CD4-positive, alpha-beta memory T cell (primary cell): ENCODE results near the gene KLHL3. TPM values are rescaled to one million over a fixed set of nuclear protein-coding genes. Genes with fewer than 3 reads are reported as not detected.

Experiments used
- CTCF ChIA-PET: fragments of 350-600 bp; sonication (Branson Sonifier 250); formaldehyde crosslinking; loops from one replicate; lab custom pipeline; 2021; ENCODE audit warnings: inconsistent platforms; ENCODE audit not compliant: partially characterized antibody; lab: Charles Lee
- POLR2A ChIA-PET: fragments of 350-600 bp; sonication (Branson Sonifier 250); formaldehyde crosslinking; loops from one replicate; lab custom pipeline; 2021; ENCODE audit not compliant: partially characterized antibody; lab: Charles Lee
- DNase-seq, 5 donors: peaks; one replicate each; pipeline versions ENCODE4 v3.0.0 to v3.0.0-alpha.2; 2020 to 2022; ENCODE audit warnings: mixed read lengths in 1 of 5
- H3K27ac ChIP-seq: one replicate; pipeline ENCODE4 v1.7.0; 2013; ENCODE audit warnings: low read depth, low read length
- H3K27me3 ChIP-seq: 2 replicates; pipeline ENCODE4 v1.7.0; 2013; ENCODE audit warnings: mild to moderate bottlenecking, low read length, moderate library complexity; ENCODE audit not compliant: insufficient read depth
- H3K36me3 ChIP-seq: 2 replicates; pipeline ENCODE4 v1.7.0; 2013; ENCODE audit warnings: mild to moderate bottlenecking, low read length, moderate library complexity; ENCODE audit not compliant: insufficient read depth
- H3K4me1 ChIP-seq: 2 replicates; pipeline ENCODE4 v1.7.0; 2013; ENCODE audit warnings: mild to moderate bottlenecking, low read length, moderate library complexity; ENCODE audit not compliant: insufficient read depth
- H3K4me3 ChIP-seq, 2 donors: one replicate each; pipeline ENCODE4 v1.7.0; 2013; ENCODE audit warnings: low read length in 2 of 2, mild to moderate bottlenecking in 1 of 2
- H3K9me3 ChIP-seq, 2 donors: one replicate each; pipeline ENCODE4 v1.7.0; 2013; ENCODE audit warnings: low read length in 2 of 2, control low read depth in 1 of 2; ENCODE audit not compliant: control insufficient read depth in 1 of 2
- H3K27ac Mint-ChIP-seq, 7 donors: one replicate each; pipeline ENCODE4 v1.8.0; 2020 to 2021; ENCODE audit warnings: mixed read lengths in 7 of 7, mild to moderate bottlenecking in 6 of 7, inconsistent platforms in 3 of 7, moderate library complexity in 3 of 7
- H3K27me3 Mint-ChIP-seq, 2 donors: one replicate each; pipeline ENCODE4 v1.8.0; 2020 to 2021; ENCODE audit warnings: mixed read lengths in 2 of 2
- H3K36me3 Mint-ChIP-seq, 2 donors: one replicate each; pipeline ENCODE4 v1.8.0; 2020 to 2021; ENCODE audit warnings: mixed read lengths in 2 of 2, inconsistent platforms in 1 of 2, mild to moderate bottlenecking in 1 of 2
- H3K4me1 Mint-ChIP-seq, 4 donors: one replicate each; pipeline ENCODE4 v1.8.0; 2020 to 2021; ENCODE audit warnings: mixed read lengths in 4 of 4, mild to moderate bottlenecking in 1 of 4
- H3K4me3 Mint-ChIP-seq, 8 donors: one replicate each; pipeline ENCODE4 v1.8.0; 2020 to 2021; ENCODE audit warnings: mixed read lengths in 8 of 8, mild to moderate bottlenecking in 7 of 8, moderate library complexity in 6 of 8, inconsistent platforms in 3 of 8
- H3K9me3 Mint-ChIP-seq, 8 donors: one replicate each; pipeline ENCODE4 v1.8.0; 2020 to 2021; ENCODE audit warnings: mixed read lengths in 8 of 8, mild to moderate bottlenecking in 5 of 8, inconsistent platforms in 3 of 8, moderate library complexity in 1 of 8
- intact Hi-C: fragments of 100-400 bp; cut with micrococcal nuclease; formaldehyde crosslinking; loops from one replicate; pipeline ENCODE4 v1.15.1; 2023
- polyA plus RNA-seq, 2 donors: library from polyadenylated mRNA; unstranded; fragments of 300-500 nt; fragmentation: Illumina TruSeq; gene quantifications; one replicate each; pipeline ENCODE4 v1.2.3, GENCODE V29; 2021
- total RNA-seq, 2 experiments: library from RNA; stranded (reverse); gene quantifications; one replicate each; pipeline ENCODE4 v1.2.3, GENCODE V29; 2021

Gene KLHL3
- total and polyA plus RNA-seq, 4 experiments from 2014 or later = 2.2 to 25.9 (median 12.5) TPM

GRCh38 chr5:137666901-137667300 lies 69.0 kb downstream of the KLHL3 start:
- H3K4me3 ChIP-seq = no peak overlapping the region
- Mint-ChIP-seq H3K9me3 (peaks cover 0 to 4% (median 0%) of the 10 kb centered on the region in 8 donors), H3K36me3 (peaks cover 5 to 16% of the 10 kb centered on the region in 2 donors), H3K27me3 (no peaks in the 10 kb centered on the region), H3K4me3 (peak overlapping the region in 1 of 8 donors; percentile 7), H3K4me1 (peaks cover 11 to 20% (median 13%) of the 10 kb centered on the region in 4 donors), H3K27ac (peak overlapping the region; percentile 5 to 85 (median 53))
- DNase-seq = no peak
- H3K27ac ChIP-seq = no peak overlapping the region
- intact Hi-C loops = no loop called here
- no peaks in the 10 kb centered on the region for H3K27me3 ChIP-seq
- no peaks in the 10 kb centered on the region for H3K36me3 ChIP-seq
- H3K9me3 ChIP-seq = no peaks in the 10 kb centered on the region
- H3K4me1 ChIP-seq = peaks cover 13% of the 10 kb centered on the region
- ChIA-PET POLR2A (interaction anchor here (1.0 to 2.8 kb wide), 7 partner anchors 24 to 87 kb away, joined by 3 to 38 read pairs (median 9); partner anchors contain the start of genes HNRNPA0 and KLHL3), CTCF (interaction anchor here (1.1 to 7.9 kb wide), 11 partner anchors 8 to 112 kb away, joined by 3 to 82 read pairs (median 5); partner anchors contain the start of genes HNRNPA0 and KLHL3)

GRCh38 chr5:137666461-137666850 lies 69.4 kb downstream of the KLHL3 start:
- peaks cover 4 to 15% of the 10 kb centered on the region in 2 donors for H3K36me3 Mint-ChIP-seq
- intact Hi-C loops = no loop called here
- H3K4me1 Mint-ChIP-seq = peaks cover 11 to 20% (median 13%) of the 10 kb centered on the region in 4 donors
- ChIA-PET CTCF (interaction anchor here (0.8 to 7.9 kb wide), 12 partner anchors 25 to 112 kb away, joined by 3 to 82 read pairs (median 5); partner anchors contain the start of genes HNRNPA0 and KLHL3), POLR2A (interaction anchor here (1.0 to 2.8 kb wide), 8 partner anchors 10 to 87 kb away, joined by 3 to 38 read pairs (median 6); partner anchors contain the start of genes HNRNPA0 and KLHL3)
- H3K4me3 ChIP-seq = no peak overlapping the region
- peaks cover 13% of the 10 kb centered on the region for H3K4me1 ChIP-seq
- H3K9me3 ChIP-seq = no peaks in the 10 kb centered on the region
- H3K36me3 ChIP-seq = no peaks in the 10 kb centered on the region
- H3K27ac Mint-ChIP-seq = peak overlapping the region in 6 of 7 donors; percentile 5 to 84 (median 59)
- DNase-seq = no peak
- peaks cover 0 to 4% (median 0%) of the 10 kb centered on the region in 8 donors for H3K9me3 Mint-ChIP-seq
- no peaks in the 10 kb centered on the region for H3K27me3 Mint-ChIP-seq
- no peaks in the 10 kb centered on the region for H3K27me3 ChIP-seq
- peak overlapping the region in 1 of 8 donors; percentile 12 for H3K4me3 Mint-ChIP-seq
- H3K27ac ChIP-seq = no peak overlapping the region

- POLR2A ChIA-PET = interaction anchor here (1.0 to 2.8 kb wide), 8 partner anchors 9 to 88 kb away, joined by 3 to 38 read pairs (median 6); partner anchors contain the start of genes HNRNPA0 and KLHL3
- CTCF ChIA-PET = interaction anchor here (0.8 to 7.9 kb wide), 12 partner anchors 26 to 113 kb away, joined by 3 to 82 read pairs (median 5); partner anchors contain the start of genes HNRNPA0 and KLHL3
- peaks cover 0 to 2% (median 0%) of the 10 kb centered on the region in 8 donors for H3K9me3 Mint-ChIP-seq
- Histone ChIP-seq H3K36me3 (no peaks in the 10 kb centered on the region), H3K4me1 (peaks cover 13% of the 10 kb centered on the region), H3K9me3 (no peaks in the 10 kb centered on the region), H3K27ac (no peak overlapping the region), H3K27me3 (no peaks in the 10 kb centered on the region), H3K4me3 (no peak overlapping the region)
- peaks cover 11 to 20% (median 14%) of the 10 kb centered on the region in 4 donors for H3K4me1 Mint-ChIP-seq
- peaks cover under 1 to 9% of the 10 kb centered on the region in 2 donors for H3K36me3 Mint-ChIP-seq
- no peaks in the 10 kb centered on the region for H3K27me3 Mint-ChIP-seq
- intact Hi-C loops = no loop called here
- H3K4me3 Mint-ChIP-seq = peak overlapping the region in 2 of 8 donors; percentile 12 to 59
- DNase-seq = peak; percentile 41 to 52 (median 49)
- H3K27ac Mint-ChIP-seq = peak overlapping the region; percentile 5 to 74 (median 37)
Observed at GRCh38 chr5:137665678-137666460, 70.0 kb downstream of the KLHL3 start.

- Histone ChIP-seq H3K27me3 (no peaks in the 10 kb centered on the region), H3K4me1 (peaks cover 4% of the 10 kb centered on the region), H3K36me3 (no peaks in the 10 kb centered on the region), H3K27ac (no peak overlapping the region), H3K9me3 (no peaks in the 10 kb centered on the region), H3K4me3 (no peak overlapping the region)
- no peaks in the 10 kb centered on the region for H3K27me3 Mint-ChIP-seq
- H3K9me3 Mint-ChIP-seq = peaks cover 0 to 2% (median 0%) of the 10 kb centered on the region in 8 donors
- intact Hi-C loops = loop anchor here (1.0 to 2.0 kb wide), 2 partner anchors 36 to 83 kb away; no protein-coding TSS in a partner anchor
- H3K4me3 Mint-ChIP-seq = peak overlapping the region in 1 of 8 donors; percentile 1
- H3K4me1 Mint-ChIP-seq = peaks cover 3 to 11% (median 9%) of the 10 kb centered on the region in 4 donors
- CTCF ChIA-PET = interaction anchor here (1.0 to 10.4 kb wide), 28 partner anchors 9 to 119 kb away, joined by 3 to 653 read pairs (median 9); partner anchors contain the start of genes HNRNPA0 and KLHL3
- peak; percentile 63 to 70 (median 69) for DNase-seq
- peak overlapping the region in 3 of 7 donors; percentile 3 to 40 (median 25) for H3K27ac Mint-ChIP-seq
- POLR2A ChIA-PET = interaction anchor here (0.5 to 4.1 kb wide), 11 partner anchors 31 to 93 kb away, joined by 3 to 31 read pairs (median 3); partner anchors contain the start of genes HNRNPA0 and KLHL3
- H3K36me3 Mint-ChIP-seq = peaks cover 15 to 23% of the 10 kb centered on the region in 2 donors
Observed at GRCh38 chr5:137660349-137660817, 75.5 kb downstream of the KLHL3 start.

- Histone ChIP-seq H3K36me3 (no peaks in the 10 kb centered on the region), H3K4me1 (peaks cover 4% of the 10 kb centered on the region), H3K27me3 (no peaks in the 10 kb centered on the region), H3K4me3 (no peak overlapping the region), H3K9me3 (no peaks in the 10 kb centered on the region), H3K27ac (no peak overlapping the region)
- Mint-ChIP-seq H3K27me3 (no peaks in the 10 kb centered on the region), H3K4me3 (no peak overlapping the region), H3K9me3 (peaks cover 0 to 2% (median 0%) of the 10 kb centered on the region in 8 donors), H3K36me3 (peaks cover 15 to 23% of the 10 kb centered on the region in 2 donors), H3K4me1 (peaks cover 3 to 11% (median 7%) of the 10 kb centered on the region in 4 donors), H3K27ac (no peak overlapping the region)
- no peak for DNase-seq
- ChIA-PET POLR2A (interaction anchor here (1.4 to 4.1 kb wide), 3 partner anchors 77 to 95 kb away, joined by 3 to 31 read pairs (median 25); partner anchors contain the start of genes HNRNPA0 and KLHL3), CTCF (interaction anchor here (1.1 to 10.4 kb wide), 17 partner anchors 8 to 120 kb away, joined by 3 to 653 read pairs (median 12); partner anchors contain the start of genes HNRNPA0 and KLHL3)
- intact Hi-C loops = no loop called here
Observed at GRCh38 chr5:137659209-137659608, 76.7 kb downstream of the KLHL3 start.

GRCh38 chr5:137658324-137658723 lies 77.6 kb downstream of the KLHL3 start:
- intact Hi-C loops = no loop called here
- Histone ChIP-seq H3K4me1 (peaks cover 4% of the 10 kb centered on the region), H3K36me3 (no peaks in the 10 kb centered on the region), H3K27ac (no peak overlapping the region), H3K9me3 (no peaks in the 10 kb centered on the region), H3K27me3 (no peaks in the 10 kb centered on the region), H3K4me3 (no peak overlapping the region)
- H3K27me3 Mint-ChIP-seq = no peaks in the 10 kb centered on the region
- no peak for DNase-seq
- H3K4me1 Mint-ChIP-seq = peaks cover 3 to 11% (median 7%) of the 10 kb centered on the region in 4 donors
- peaks cover 19 to 28% of the 10 kb centered on the region in 2 donors for H3K36me3 Mint-ChIP-seq
- ChIA-PET CTCF (interaction anchor here (0.6 to 10.4 kb wide), 10 partner anchors 9 to 96 kb away, joined by 3 to 653 read pairs (median 22); partner anchors contain the start of genes HNRNPA0 and KLHL3), POLR2A (interaction anchor here (0.8 to 3.9 kb wide), 2 partner anchors 37 to 96 kb away, joined by 5 to 25 read pairs; partner anchors contain the start of gene HNRNPA0)
- H3K4me3 Mint-ChIP-seq = no peak overlapping the region
- peaks cover 0 to 2% (median 0%) of the 10 kb centered on the region in 8 donors for H3K9me3 Mint-ChIP-seq
- H3K27ac Mint-ChIP-seq = no peak overlapping the region
